HG03060 (cell line): ENCODE measurements around the gene CBLB.
A peak's percentile ranks its signal among the peaks of the same experiment; 100 is the strongest.

Experiments used
- ATAC-seq: cut with Tn5 transposase; IDR thresholded peaks from one replicate; pipeline ENCODE4 v1.9.1; 2021; ENCODE audit warnings: low read depth, moderate number of reproducible peaks; ENCODE audit not compliant: unreplicated experiment

CBLB gene

GRCh38 chr3:105847865-105848264, 20.9 kb downstream of the CBLB start:
- no peak for ATAC-seq

GRCh38 chr3:105847452-105847851, 21.4 kb downstream of the CBLB start:
- ATAC-seq: no peak

GRCh38 chr3:105846809-105847208, 22.0 kb downstream of the CBLB start:
- no peak for ATAC-seq

GRCh38 chr3:105845488-105845887, 23.3 kb downstream of the CBLB start:
- ATAC-seq: no peak

- no peak for ATAC-seq
Observed at GRCh38 chr3:105844704-105845103, 24.1 kb downstream of the CBLB start.

GRCh38 chr3:105843994-105844393, 24.8 kb downstream of the CBLB start:
- no peak for ATAC-seq

GRCh38 chr3:105842943-105843342, 25.9 kb downstream of the CBLB start:
- ATAC-seq: no peak

- no peak for ATAC-seq
Observed at GRCh38 chr3:105842449-105842848, 26.4 kb downstream of the CBLB start.

GRCh38 chr3:105837947-105838346, 30.9 kb downstream of the CBLB start:
- ATAC-seq: no peak

- ATAC-seq: peak; percentile 96
Observed at GRCh38 chr3:105837143-105837740, 31.6 kb downstream of the CBLB start.

- no peak for ATAC-seq
Observed at GRCh38 chr3:105836533-105836932, 32.3 kb downstream of the CBLB start.

GRCh38 chr3:105835606-105836005, 33.2 kb downstream of the CBLB start:
- ATAC-seq: no peak

GRCh38 chr3:105834768-105835167, 34.0 kb downstream of the CBLB start:
- ATAC-seq: no peak

GRCh38 chr3:105832644-105833043, 36.2 kb downstream of the CBLB start:
- ATAC-seq: no peak

GRCh38 chr3:105830836-105831235, 38.0 kb downstream of the CBLB start:
- no peak for ATAC-seq

- no peak for ATAC-seq
Observed at GRCh38 chr3:105829871-105830622, 38.8 kb downstream of the CBLB start.

GRCh38 chr3:105829229-105829628, 39.6 kb downstream of the CBLB start:
- ATAC-seq: no peak

GRCh38 chr3:105828703-105829102, 40.1 kb downstream of the CBLB start:
- no peak for ATAC-seq

- no peak for ATAC-seq
Observed at GRCh38 chr3:105827959-105828358, 40.9 kb downstream of the CBLB start.

GRCh38 chr3:105826778-105827634, 41.8 kb downstream of the CBLB start:
- ATAC-seq: no peak

GRCh38 chr3:105824129-105824528, 44.7 kb downstream of the CBLB start:
- no peak for ATAC-seq
